Measurements from ENCODE around the gene CCN2. TPM values are rescaled to one million over a fixed set of nuclear protein-coding genes. Genes with fewer than 3 reads are reported as not detected.

The CCN2 gene
- total RNA-seq, 1 donor from 2014 or later, result 33.5 TPM

DNA sequence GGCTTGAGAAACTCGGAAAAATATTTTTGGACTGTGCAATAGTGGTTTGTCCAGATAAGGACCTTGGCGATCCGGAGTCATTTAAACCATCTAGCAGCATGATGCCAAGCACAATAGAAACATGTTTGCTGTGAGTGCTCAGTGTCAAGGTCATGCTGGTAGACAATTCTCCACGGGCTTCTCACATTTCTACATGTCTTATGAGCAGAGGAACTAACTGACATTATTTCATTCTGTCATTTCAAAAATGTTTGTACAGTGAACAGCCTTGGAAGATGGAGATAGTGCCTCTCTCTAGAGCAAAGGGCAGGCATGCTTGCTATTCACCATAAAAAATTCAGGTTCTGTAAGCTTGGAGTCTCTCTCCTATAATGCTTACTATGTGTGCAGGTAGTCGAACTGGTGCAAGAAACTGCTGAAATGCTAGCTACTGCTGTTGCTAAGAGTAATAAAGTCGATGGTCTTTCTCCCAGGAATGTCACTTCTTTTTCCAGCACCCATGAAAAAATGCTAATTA is 25.4 kb upstream of the CCN2 start:
- DNase-seq (ENCODE audit: low spot score, unreplicated experiment), result no peak
- no peaks in the 10 kb centered on the region for H3K9me3 Mint-ChIP-seq (ENCODE audit: low read depth)
- TF ChIP-seq, protein P1, sequence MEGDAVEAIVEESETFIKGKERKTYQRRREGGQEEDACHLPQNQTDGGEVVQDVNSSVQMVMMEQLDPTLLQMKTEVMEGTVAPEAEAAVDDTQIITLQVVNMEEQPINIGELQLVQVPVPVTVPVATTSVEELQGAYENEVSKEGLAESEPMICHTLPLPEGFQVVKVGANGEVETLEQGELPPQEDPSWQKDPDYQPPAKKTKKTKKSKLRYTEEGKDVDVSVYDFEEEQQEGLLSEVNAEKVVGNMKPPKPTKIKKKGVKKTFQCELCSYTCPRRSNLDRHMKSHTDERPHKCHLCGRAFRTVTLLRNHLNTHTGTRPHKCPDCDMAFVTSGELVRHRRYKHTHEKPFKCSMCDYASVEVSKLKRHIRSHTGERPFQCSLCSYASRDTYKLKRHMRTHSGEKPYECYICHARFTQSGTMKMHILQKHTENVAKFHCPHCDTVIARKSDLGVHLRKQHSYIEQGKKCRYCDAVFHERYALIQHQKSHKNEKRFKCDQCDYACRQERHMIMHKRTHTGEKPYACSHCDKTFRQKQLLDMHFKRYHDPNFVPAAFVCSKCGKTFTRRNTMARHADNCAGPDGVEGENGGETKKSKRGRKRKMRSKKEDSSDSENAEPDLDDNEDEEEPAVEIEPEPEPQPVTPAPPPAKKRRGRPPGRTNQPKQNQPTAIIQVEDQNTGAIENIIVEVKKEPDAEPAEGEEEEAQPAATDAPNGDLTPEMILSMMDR (IDR thresholded peaks at IDR 0.05; ENCODE audit: unreplicated experiment), result no peak
- H3K27ac Mint-ChIP-seq, result no peak overlapping the region
- no peaks in the 10 kb centered on the region for H3K36me3 Mint-ChIP-seq (ENCODE audit: insufficient read depth)
- H3K4me3 Mint-ChIP-seq (ENCODE audit: low read depth), result no peak overlapping the region
- no peaks in the 10 kb centered on the region for H3K27me3 Mint-ChIP-seq
- peaks cover 6% of the 10 kb centered on the region for H3K4me1 Mint-ChIP-seq (ENCODE audit: low read depth)

DNA sequence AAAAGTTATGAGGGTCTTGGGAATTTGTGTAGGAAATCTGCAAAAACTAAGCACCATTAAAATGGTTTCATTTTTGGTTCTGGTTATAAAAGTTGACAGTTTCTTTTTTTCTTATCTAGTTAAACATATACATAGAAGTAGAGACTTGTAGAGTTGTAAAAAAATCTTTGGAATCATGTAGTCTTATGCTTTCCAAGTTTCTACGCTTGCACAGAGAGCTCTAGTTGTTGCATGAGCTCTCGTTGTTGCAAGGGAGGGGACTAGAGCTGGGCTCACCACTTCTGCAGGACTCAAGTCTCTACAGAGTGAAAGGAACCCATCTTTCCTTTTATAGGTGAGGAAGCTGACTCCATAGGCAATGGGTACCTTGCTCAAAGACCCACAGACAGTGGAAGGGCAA is 21.6 kb upstream of the CCN2 start:
- Mint-ChIP-seq H3K4me3 (ENCODE audit: low read depth) (no peak overlapping the region), H3K4me1 (ENCODE audit: low read depth) (peaks cover 4% of the 10 kb centered on the region), H3K36me3 (ENCODE audit: insufficient read depth) (no peaks in the 10 kb centered on the region), H3K27ac (no peak overlapping the region), H3K9me3 (ENCODE audit: low read depth) (no peaks in the 10 kb centered on the region), H3K27me3 (no peaks in the 10 kb centered on the region)
- no peak for DNase-seq (ENCODE audit: low spot score, unreplicated experiment)
- TF ChIP-seq, protein P1 (IDR thresholded peaks at IDR 0.05; ENCODE audit: unreplicated experiment), result no peak

DNA sequence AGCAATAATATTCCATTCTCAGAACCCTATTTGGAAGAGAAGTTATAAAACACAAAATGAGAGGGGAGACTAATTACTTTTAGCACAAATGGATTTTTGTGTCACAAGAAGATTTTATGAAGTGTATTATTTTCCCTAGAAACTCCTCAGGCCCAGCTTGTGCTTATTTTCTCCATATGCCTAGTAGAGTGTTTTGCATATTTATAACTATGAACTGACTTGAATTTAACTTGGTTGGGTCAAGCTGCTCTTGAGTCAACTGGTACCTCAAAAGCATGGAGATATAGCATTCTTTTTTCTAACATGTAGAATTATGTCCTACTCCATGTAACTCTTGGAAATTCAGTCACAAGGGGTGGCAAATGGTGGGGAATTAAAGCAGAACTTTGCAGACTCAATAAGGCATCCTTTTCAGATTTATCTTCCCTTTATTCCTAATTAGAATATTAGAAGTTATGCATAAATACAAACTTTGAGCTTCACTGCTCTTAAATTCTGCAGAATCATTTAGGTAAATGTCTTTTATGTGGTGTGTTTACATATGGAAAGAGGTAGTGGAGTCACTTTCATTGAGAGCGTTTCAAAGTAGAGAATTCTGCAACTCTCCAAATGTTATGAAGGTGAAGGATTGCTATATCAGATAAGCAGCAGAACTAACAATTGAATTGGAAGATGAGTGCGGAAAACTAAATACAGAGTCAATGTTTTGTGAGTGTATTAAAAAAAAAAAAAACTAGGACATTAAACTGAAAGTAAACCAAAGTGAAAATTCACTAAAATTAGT is 19.1 kb upstream of the CCN2 start:
- no peak for DNase-seq (ENCODE audit: low spot score, unreplicated experiment)
- H3K4me3 Mint-ChIP-seq (ENCODE audit: low read depth), result no peak overlapping the region
- H3K27ac Mint-ChIP-seq, result no peak overlapping the region
- no peaks in the 10 kb centered on the region for H3K9me3 Mint-ChIP-seq (ENCODE audit: low read depth)
- H3K4me1 Mint-ChIP-seq (ENCODE audit: low read depth), result peaks cover 4% of the 10 kb centered on the region
- no peaks in the 10 kb centered on the region for H3K36me3 Mint-ChIP-seq (ENCODE audit: insufficient read depth)
- TF ChIP-seq, protein P1 (IDR thresholded peaks at IDR 0.05; ENCODE audit: unreplicated experiment), result no peak
- H3K27me3 Mint-ChIP-seq, result no peaks in the 10 kb centered on the region

DNA sequence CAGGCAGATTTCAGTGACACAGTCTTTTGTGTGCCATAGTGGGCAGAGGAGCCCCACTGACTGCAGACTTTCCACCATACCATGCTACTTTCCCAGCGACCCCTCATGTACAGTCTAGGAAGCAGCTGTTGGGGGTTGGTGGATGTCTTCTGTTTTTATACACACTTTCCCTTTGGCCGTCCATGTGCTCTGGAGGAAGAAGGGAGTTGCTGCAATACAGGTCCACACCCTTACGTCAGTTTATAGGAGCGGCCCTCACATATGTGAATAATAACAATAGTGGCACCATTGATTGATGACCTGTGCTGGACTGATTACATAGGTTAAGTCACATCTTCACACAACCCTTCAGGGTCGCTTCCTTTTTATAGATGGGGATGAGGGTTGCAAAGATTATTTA is 17.5 kb upstream of the CCN2 start:
- Mint-ChIP-seq H3K4me3 (ENCODE audit: low read depth) (no peak overlapping the region), H3K27ac (no peak overlapping the region)
- no peak for DNase-seq (ENCODE audit: low spot score, unreplicated experiment)

DNA sequence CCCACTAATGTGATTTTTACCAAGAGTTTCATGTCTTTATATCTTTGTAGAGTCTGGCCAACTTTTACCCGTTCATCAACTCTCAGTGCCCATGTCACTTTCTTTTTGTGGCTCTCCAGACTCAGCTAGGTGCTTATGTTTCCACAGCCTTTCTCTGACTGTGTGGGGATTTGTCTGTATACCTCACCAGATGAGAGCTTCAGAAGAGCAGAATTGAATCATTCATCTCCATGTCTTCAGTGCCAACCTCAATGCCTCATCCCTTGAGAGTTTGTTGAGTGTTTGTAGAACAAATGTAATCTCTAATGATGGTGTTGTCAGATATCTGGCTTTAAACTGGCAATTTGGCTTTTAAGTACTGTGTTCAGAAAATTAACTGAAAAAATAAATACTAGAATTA is 16.8 kb upstream of the CCN2 start:
- Mint-ChIP-seq H3K36me3 (ENCODE audit: insufficient read depth) (no peaks in the 10 kb centered on the region), H3K27me3 (no peaks in the 10 kb centered on the region), H3K9me3 (ENCODE audit: low read depth) (no peaks in the 10 kb centered on the region), H3K4me3 (ENCODE audit: low read depth) (no peak overlapping the region), H3K27ac (no peak overlapping the region), H3K4me1 (ENCODE audit: low read depth) (peaks cover 4% of the 10 kb centered on the region)
- no peak for DNase-seq (ENCODE audit: low spot score, unreplicated experiment)
- TF ChIP-seq, protein P1 (IDR thresholded peaks at IDR 0.05; ENCODE audit: unreplicated experiment), result no peak

More for the DNA sequence above, 17.5 kb upstream of the CCN2 start:
- no peaks in the 10 kb centered on the region for H3K9me3 Mint-ChIP-seq (ENCODE audit: low read depth)
- H3K27me3 Mint-ChIP-seq, result no peaks in the 10 kb centered on the region
- H3K36me3 Mint-ChIP-seq (ENCODE audit: insufficient read depth), result no peaks in the 10 kb centered on the region
- TF ChIP-seq, protein P1 (IDR thresholded peaks at IDR 0.05; ENCODE audit: unreplicated experiment), result no peak
- H3K4me1 Mint-ChIP-seq (ENCODE audit: low read depth), result peaks cover 4% of the 10 kb centered on the region
